Thymus (tissue), 11 donors: ENCODE data around the gene UBN1. TPM values are rescaled to one million over a fixed set of nuclear protein-coding genes. Genes with fewer than 3 reads are reported as not detected.

Experiments
- DNase-seq, 9 donors: peaks; one replicate each; pipeline ENCODE4 v3.0.0-alpha.2; 2013; ENCODE audit warnings: low spot score in 9 of 9, low read depth in 6 of 9, missing footprints in 1 of 9
- H3K27ac ChIP-seq, 2 donors: one replicate each; pipeline ENCODE4 v1.5.1; 2013; ENCODE audit warnings: control low read depth in 1 of 2, low read depth in 1 of 2, low read length in 1 of 2, mild to moderate bottlenecking in 1 of 2, moderate library complexity in 1 of 2
- H3K27me3 ChIP-seq, 2 donors: one replicate each; pipeline ENCODE4 v1.5.1; 2013; ENCODE audit warnings: low read length in 1 of 2; ENCODE audit not compliant: control insufficient read depth in 2 of 2, insufficient read depth in 1 of 2
- H3K36me3 ChIP-seq, 2 donors: one replicate each; pipeline ENCODE4 v1.5.1; 2013; ENCODE audit warnings: low read length in 1 of 2, mild to moderate bottlenecking in 1 of 2, moderate library complexity in 1 of 2; ENCODE audit not compliant: control insufficient read depth in 2 of 2, insufficient read depth in 2 of 2
- H3K4me1 ChIP-seq, 2 donors: one replicate each; pipeline ENCODE4 v1.5.1; 2013; ENCODE audit warnings: low read length in 2 of 2; ENCODE audit not compliant: control insufficient read depth in 2 of 2, insufficient read depth in 2 of 2
- H3K4me3 ChIP-seq, 2 donors: one replicate each; pipeline ENCODE4 v1.5.1; 2013; ENCODE audit warnings: low read length in 2 of 2, control low read depth in 1 of 2, mild to moderate bottlenecking in 1 of 2
- H3K9me3 ChIP-seq, 2 donors: one replicate each; pipeline ENCODE4 v1.5.1; 2013; ENCODE audit warnings: low read length in 1 of 2, mild to moderate bottlenecking in 1 of 2; ENCODE audit not compliant: control insufficient read depth in 2 of 2, insufficient read depth in 1 of 2
- WGBS: extraction: QIAGEN DNeasy Blood & Tissue Kit; methylation state at CpG from one replicate; pipeline ENCODE4 v1.1.7; 2013; 5-methylcytosine and 5-hydroxymethylcytosine counted together
- polyA plus RNA-seq: library from polyadenylated mRNA; stranded (reverse); fragments of 200-250 nt; gene quantifications from one replicate; pipeline ENCODE4 v1.2.3, GENCODE V29; 2013
- total RNA-seq: library from RNA; stranded (reverse); fragments of 120-200 nt; gene quantifications from one replicate; pipeline ENCODE4 v1.2.4, GENCODE V29; 2013
- donor health status: healthy.

UBN1 gene
- total and polyA plus RNA-seq, 2 donors, result 9.2 to 12.9 TPM

GRCh38 chr16:4904942-4905615 is 57.8 kb downstream of the UBN1 start:
- no peaks in the 10 kb centered on the region for H3K36me3 ChIP-seq
- H3K27me3 ChIP-seq, result peaks cover 0 to 4% of the 10 kb centered on the region in 2 donors
- WGBS, result 97% methylated on average over 14 of the region's 14 CpGs
- no peak overlapping the region for H3K4me3 ChIP-seq
- H3K27ac ChIP-seq, result no peak overlapping the region
- no peak for DNase-seq
- H3K9me3 ChIP-seq, result no peaks in the 10 kb centered on the region
- no peaks in the 10 kb centered on the region for H3K4me1 ChIP-seq

GRCh38 chr16:4908854-4909401 is 61.6 kb downstream of the UBN1 start:
- WGBS, result 97% methylated on average over 5 of the region's 5 CpGs
- no peaks in the 10 kb centered on the region for H3K9me3 ChIP-seq
- no peak overlapping the region for H3K27ac ChIP-seq
- no peak for DNase-seq
- no peak overlapping the region for H3K4me3 ChIP-seq
- H3K36me3 ChIP-seq, result no peaks in the 10 kb centered on the region
- H3K4me1 ChIP-seq, result no peaks in the 10 kb centered on the region
- no peaks in the 10 kb centered on the region for H3K27me3 ChIP-seq

GRCh38 chr16:4909825-4910224 is 62.5 kb downstream of the UBN1 start:
- H3K9me3 ChIP-seq, result no peaks in the 10 kb centered on the region
- no peak overlapping the region for H3K4me3 ChIP-seq
- no peak for DNase-seq
- peaks cover 0 to under 1% of the 10 kb centered on the region in 2 donors for H3K4me1 ChIP-seq
- WGBS, result 95% methylated on average over 7 of the region's 7 CpGs
- no peaks in the 10 kb centered on the region for H3K27me3 ChIP-seq
- no peaks in the 10 kb centered on the region for H3K36me3 ChIP-seq
- H3K27ac ChIP-seq, result no peak overlapping the region

- Histone ChIP-seq H3K27ac (no peak overlapping the region), H3K4me3 (no peak overlapping the region), H3K9me3 (no peaks in the 10 kb centered on the region), H3K27me3 (no peaks in the 10 kb centered on the region), H3K4me1 (peaks cover 0 to 6% of the 10 kb centered on the region in 2 donors), H3K36me3 (no peaks in the 10 kb centered on the region)
- WGBS, result 96% methylated on average over 12 of the region's 12 CpGs
- no peak for DNase-seq
Measured at GRCh38 chr16:4910828-4911227, 63.5 kb downstream of the UBN1 start.

GRCh38 chr16:4911970-4912386 is 64.7 kb downstream of the UBN1 start:
- Histone ChIP-seq H3K36me3 (no peaks in the 10 kb centered on the region), H3K27me3 (no peaks in the 10 kb centered on the region), H3K4me1 (peaks cover 0 to 6% of the 10 kb centered on the region in 2 donors), H3K4me3 (no peak overlapping the region), H3K9me3 (no peaks in the 10 kb centered on the region), H3K27ac (no peak overlapping the region)
- DNase-seq, result no peak
- 88% methylated on average over 6 of the region's 6 CpGs for WGBS

- Histone ChIP-seq H3K9me3 (no peaks in the 10 kb centered on the region), H3K4me1 (peaks cover 0 to 6% of the 10 kb centered on the region in 2 donors), H3K4me3 (no peak overlapping the region), H3K36me3 (no peaks in the 10 kb centered on the region), H3K27me3 (no peaks in the 10 kb centered on the region), H3K27ac (no peak overlapping the region)
- no peak for DNase-seq
- 90% methylated on average over 7 of the region's 7 CpGs for WGBS
Measured at GRCh38 chr16:4913130-4913773, 66.0 kb downstream of the UBN1 start.

- H3K4me3 ChIP-seq, result no peak overlapping the region
- H3K27me3 ChIP-seq, result peaks cover 0 to 4% of the 10 kb centered on the region in 2 donors
- H3K9me3 ChIP-seq, result no peaks in the 10 kb centered on the region
- peaks cover 0 to 6% of the 10 kb centered on the region in 2 donors for H3K4me1 ChIP-seq
- H3K36me3 ChIP-seq, result no peaks in the 10 kb centered on the region
- no peak overlapping the region for H3K27ac ChIP-seq
- no peak for DNase-seq
- 95% methylated on average over 15 of the region's 15 CpGs for WGBS
Measured at GRCh38 chr16:4913774-4914525, 66.7 kb downstream of the UBN1 start.

- no peaks in the 10 kb centered on the region for H3K9me3 ChIP-seq
- H3K36me3 ChIP-seq, result no peaks in the 10 kb centered on the region
- peaks cover 0 to 5% of the 10 kb centered on the region in 2 donors for H3K27me3 ChIP-seq
- WGBS, result 95% methylated on average over 7 of the region's 7 CpGs
- H3K4me3 ChIP-seq, result no peak overlapping the region
- peaks cover 0 to 6% of the 10 kb centered on the region in 2 donors for H3K4me1 ChIP-seq
- no peak overlapping the region for H3K27ac ChIP-seq
- DNase-seq, result no peak
Measured at GRCh38 chr16:4914528-4915225, 67.4 kb downstream of the UBN1 start.
